Umbilical cord (tissue), 2 donors: ENCODE measurements around the gene DDX52. TPM values are rescaled to one million over a fixed set of nuclear protein-coding genes. Genes with fewer than 3 reads are reported as not detected.
A peak's percentile ranks its signal among the peaks of the same experiment; 100 is the strongest.
"Not testable (repeated sequence)": the region's sequence is repeated elsewhere in the genome, so short reads cannot be mapped to it uniquely, and the experiment has no call there.

Source experiments
- DNase-seq: peaks from one replicate; pipeline ENCODE4 v3.0.0-alpha.2; 2015; ENCODE audit warnings: low spot score
- total RNA-seq: library from RNA; depleted of rRNA; stranded (reverse); fragments of >200 nt; gene quantifications from one replicate; pipeline ENCODE4 v1.2.3, GENCODE V29; 2014; ENCODE audit warnings: low replicate concordance; ENCODE audit not compliant: insufficient read depth

Gene DDX52
- total RNA-seq, 1 donor from 2014 or later, result 26.0 TPM

DNA sequence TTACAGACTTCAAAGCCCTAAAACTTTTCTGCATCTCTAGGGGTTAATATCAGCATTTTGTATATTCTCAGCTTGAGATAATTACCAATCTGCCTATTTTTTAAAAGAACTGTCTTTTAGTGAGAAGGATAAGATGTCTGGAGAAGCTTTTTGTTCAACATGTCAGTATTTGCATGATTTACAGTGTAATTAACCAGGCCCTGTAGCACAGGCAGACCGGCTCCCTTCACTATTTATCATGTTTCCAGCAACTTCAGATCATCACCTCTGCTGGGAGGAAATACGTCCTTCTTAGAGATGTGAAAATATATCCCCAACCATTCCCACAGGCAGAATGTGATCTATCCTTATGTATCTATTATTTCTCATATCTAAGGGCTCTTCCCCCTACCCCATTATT lies 8.6 kb upstream of the DDX52 start:
- no peak for DNase-seq

DNA sequence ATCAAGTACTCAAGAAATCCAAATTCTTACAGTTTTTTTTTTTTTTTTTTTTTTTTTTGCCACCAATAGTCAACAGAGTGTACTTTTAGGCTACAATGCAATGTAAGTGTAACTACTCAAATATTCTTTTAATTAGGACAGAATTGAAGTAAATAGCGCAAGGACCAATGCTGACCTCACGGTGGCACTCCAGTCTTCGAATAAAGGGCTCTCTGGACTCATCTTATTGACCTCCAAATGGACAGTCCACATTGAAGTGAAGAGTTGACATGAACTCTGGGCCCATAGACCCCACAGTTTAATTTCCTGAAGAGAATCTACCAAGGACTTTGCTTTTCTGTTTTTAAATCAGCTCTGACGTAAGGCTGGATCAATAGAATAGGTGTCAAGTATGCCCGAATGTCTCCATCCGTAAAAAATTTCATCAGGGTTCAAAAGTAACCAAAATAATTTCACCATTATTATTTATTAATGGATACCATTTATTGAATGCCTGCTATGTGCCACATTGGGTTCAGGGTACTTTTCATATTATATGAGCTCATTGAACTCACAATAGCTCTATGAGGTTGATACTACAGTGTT lies 7.3 kb upstream of the DDX52 start:
- peak; percentile 40 for DNase-seq

- no peak for DNase-seq
These were observed 5.3 kb upstream of the DDX52 start for GRCh38 chr17:37648555-37648954.

DNA sequence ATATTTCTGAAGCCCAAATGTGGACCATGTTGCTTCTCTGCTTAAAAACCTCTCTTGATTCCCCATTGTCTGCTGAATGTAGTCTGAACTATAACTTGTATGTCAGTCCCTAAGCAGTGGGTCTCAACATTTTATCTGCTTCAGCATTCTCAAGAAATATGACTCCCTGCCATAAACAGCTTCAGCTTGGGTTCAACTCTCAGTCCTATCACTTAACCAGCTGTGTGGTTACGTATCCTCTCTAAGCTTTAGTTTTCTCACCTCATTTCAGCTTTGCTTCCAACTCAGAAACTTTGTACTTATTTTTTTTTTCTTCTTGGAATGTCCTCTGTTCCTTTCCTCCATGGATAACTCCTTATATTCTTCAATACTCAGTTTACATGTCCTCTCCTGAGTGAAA lies 4.6 kb upstream of the DDX52 start:
- DNase-seq, result no peak

DNA sequence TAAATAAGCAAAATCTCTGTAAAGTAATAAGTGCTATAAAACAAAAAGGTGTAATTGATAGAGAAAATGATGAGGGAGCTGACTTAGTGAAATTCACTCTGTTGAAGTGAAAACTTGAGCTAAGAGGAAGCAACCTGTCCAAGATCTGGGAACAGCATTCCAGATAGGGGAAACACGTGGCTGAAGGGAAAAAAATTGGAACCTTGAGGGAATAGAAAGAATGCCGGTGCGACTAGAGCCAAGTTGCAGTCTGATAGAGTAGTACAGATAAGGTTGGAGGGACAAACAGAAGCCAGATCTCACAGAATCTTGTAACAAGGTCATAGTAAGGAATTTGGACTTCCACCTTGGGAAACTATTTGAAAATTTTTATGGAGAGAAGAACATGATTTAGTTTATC lies 623 bp upstream of the DDX52 start:
- peak; percentile 14 for DNase-seq

GRCh38 chr17:37642681-37643080 lies 565 bp downstream of the DDX52 start:
- DNase-seq, result no peak

DNA sequence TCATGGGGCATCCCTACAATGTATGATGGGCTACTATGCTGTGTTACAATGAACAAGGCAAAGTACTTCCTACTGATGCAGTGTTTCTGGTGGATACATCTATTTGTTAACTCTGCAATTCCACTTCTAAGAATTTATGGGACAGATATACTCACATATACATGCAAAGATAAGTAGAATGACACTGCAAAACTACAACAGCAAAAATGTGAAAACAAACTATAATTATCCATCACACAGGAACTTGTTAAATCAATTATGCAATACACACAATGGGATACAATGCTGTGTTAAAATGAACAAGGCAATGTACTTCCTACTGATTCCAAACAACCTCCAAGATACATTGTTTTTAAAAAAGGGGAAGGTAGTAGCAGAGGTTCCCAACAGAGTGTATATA lies 3.2 kb downstream of the DDX52 start:
- DNase-seq, result no peak

DNA sequence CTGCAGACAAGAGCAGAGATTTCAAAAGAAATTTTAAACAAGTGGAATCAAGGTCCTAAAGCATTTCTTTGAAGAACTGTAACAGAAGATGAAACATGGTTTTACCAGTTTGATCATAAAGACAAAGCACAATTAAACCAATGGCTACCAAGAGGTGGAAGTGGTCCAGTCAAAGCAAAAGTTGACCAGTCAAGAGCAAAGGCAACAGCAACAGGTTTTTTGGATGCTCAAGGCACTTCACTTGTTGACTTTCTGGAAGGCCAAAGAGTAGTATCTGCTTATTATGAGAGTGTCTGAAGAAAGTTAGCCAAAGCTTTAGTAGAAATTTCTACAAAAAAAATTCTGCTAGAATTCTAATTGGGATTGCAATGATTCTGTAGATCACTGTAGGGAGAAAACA lies 5.3 kb downstream of the DDX52 start:
- no peak for DNase-seq

DNA sequence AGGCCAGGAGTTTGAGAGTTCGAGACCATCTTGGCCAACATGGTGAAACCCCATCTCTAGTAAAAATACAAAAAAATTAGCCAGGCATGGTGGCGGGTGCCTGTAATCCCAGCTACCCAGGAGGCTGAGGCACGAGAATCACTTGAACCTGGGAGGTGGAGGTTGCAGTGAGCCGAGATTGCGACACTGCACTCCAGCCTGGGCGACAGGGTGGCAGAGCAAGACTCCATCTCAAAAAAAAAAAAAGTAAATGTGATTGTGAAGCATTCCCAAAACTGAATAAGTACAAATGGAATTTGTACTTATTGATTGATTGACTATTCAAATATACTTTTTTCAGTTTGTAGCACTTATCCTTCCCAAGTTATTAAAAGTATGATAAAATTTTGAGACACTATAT lies 26.8 kb downstream of the DDX52 start:
- not testable (repeated sequence) for DNase-seq

- no peak for DNase-seq
These were observed 28.4 kb downstream of the DDX52 start for GRCh38 chr17:37614823-37615222.

GRCh38 chr17:37614391-37614790 lies 28.9 kb downstream of the DDX52 start:
- no peak for DNase-seq

GRCh38 chr17:37610971-37611370 lies 32.3 kb downstream of the DDX52 start:
- DNase-seq, result no peak

DNA sequence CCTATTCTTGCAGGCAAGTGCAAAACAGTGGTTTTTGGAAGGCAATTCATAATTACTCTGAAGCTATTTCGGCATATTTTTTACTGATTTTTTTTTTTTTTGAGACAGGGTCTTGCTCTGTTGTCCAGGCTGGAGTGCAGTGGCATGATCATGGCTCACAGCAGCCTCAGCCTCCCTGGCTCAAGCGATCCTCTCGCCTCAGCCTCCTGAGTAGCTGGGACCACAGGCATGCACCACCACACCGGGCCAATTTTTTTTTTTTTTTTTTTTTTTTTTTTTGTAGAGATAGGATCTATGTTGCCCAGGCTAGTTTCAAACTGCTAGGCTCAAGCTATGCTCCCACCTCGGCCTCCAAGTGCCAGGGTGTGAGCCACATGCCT lies 33.2 kb downstream of the DDX52 start:
- DNase-seq, result not testable (repeated sequence)

GRCh38 chr17:37609170-37610040 lies 33.8 kb downstream of the DDX52 start, which contains the start of gene SYNRG:
SYNRG (minus strand) TSS chr17:37609418; CDS start chr17:37609355, 63 bp downstream.
- DNase-seq, result peak; percentile 98

DNA sequence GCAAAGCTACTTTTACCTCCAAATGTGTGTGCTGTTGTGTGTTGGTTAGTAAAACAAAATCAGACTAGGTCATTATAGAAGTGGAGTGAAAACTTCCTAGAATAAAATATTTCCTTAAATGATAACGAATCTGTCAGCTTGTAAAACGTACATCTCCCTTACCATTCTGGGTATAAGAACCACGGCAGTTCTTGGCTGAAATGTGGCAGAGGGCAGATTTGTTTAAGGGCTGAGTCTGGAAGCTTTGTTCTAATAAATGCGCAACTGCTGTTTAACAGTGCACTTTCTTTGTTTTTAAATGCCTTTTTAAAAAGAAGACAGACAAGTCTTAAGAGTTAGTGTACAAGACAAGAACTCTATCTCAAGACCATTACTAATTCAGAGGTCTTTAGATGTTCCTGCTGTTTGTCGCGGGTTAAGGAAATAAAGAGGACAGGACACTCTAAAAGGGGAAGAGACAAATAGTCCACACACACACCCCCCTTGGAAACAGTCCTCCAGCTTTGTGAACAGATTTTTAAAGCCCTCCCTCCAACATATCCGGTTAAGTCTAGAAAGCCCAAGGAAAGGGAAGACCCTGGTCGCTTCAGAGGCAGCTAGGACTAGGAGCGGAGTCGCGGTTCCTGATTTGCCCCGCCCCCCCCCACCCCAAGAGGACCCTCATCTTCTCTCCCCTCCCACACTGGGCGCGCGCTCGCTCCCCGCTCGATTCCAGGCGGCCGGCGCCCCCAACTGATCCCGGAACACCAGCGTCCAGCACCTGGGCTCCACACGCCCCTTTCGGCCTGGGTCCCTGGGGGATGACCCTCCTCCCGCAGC lies 34.7 kb downstream of the DDX52 start:
- peak; percentile 73 for DNase-seq

- DNase-seq, result no peak
These were observed 35.5 kb downstream of the DDX52 start for GRCh38 chr17:37607637-37608331.

DNA sequence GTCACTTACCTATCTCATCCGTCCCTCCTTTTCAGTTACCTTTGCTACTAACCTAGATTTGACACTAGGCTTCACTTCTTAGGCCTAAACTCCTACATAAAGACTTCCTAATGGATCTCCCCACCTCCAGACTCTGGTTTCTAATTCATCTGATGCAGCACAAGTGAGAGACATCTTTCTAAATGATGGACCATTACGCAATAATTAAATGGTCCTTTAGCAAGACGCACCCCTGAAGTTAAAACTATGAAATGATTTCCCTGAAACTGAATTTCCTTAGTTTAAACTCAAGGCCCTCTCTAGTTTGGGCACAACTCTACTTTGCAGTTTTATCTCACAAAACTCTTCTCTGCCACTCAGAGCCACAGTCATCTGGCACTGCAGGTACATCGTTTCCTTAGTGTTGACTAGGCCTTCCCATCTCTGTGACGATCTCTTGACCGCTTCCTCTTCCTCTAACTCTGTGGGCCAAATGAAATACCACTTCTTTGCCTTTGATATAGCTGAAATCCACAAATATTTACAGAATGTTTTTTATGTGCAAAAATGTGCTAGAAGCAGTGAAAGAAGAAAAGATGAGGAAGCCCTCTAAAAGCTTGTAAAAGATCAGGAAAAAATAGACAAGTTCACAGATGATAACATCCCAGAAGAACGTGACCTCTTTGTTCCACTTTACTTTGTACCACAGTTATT lies 37.3 kb downstream of the DDX52 start:
- no peak for DNase-seq

DNA sequence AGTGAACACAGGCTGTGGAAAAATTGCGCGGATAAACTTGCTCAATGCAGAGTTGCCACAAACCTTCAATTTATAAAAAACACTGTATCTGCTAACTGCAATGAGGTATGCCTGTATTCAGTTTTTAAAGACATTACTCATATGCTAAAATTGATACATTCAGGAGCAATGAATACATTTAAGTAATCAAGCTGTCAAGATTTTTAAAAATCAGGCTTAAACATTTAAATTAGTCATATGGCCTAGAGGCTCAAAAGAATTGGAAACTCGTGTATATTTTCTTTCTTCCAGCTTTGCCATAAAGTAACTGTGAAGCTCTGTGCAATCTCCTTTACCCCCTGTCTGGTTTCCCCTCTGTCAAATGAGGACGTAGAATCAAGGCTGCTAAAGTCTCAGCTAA lies 38.2 kb downstream of the DDX52 start:
- DNase-seq, result no peak

DNA sequence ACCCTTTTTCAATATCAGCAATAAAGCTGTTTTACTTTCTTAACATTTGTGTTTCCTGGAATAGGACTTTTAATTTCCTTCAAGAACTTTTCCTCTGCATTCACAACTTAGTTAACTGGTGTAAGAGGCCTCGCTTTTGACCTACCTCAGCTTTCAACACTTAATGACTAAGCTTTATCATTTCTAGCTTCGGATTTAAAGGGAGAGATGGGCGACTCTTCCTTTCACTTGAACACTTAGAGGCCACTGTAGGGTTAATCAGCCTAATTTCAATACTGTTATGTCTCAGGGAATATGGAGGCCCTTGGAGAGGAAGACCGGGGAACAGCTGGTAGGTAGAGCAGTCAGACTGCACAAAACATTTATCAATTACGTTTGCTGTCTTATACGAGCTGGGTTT lies 38.7 kb downstream of the DDX52 start:
- no peak for DNase-seq

DNA sequence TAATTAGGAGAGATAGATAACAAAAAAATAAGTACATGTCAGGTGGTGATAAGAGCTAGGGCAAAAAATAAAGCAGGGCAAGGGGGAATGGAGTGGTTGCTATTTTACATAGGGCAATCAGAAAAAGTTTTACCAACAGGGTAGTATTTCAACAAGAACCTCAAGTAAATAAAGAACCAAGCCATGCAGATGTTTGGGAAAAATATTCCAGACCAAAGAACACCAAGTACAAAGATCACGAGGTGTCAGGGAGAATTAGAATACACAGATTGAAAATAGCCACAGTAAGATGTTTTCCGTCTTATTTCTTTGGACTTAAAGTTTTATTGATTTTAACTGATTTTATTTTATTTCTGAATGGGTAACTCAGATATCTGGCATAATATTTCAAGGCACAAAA lies 45.1 kb downstream of the DDX52 start:
- DNase-seq, result no peak

GRCh38 chr17:37592291-37592690 lies 51.0 kb downstream of the DDX52 start:
- no peak for DNase-seq
